ENCODE data around the gene FBXL16. TPM values are rescaled to one million over a fixed set of nuclear protein-coding genes. Genes with fewer than 3 reads are reported as not detected.

The FBXL16 gene
- total RNA-seq, 1 donor: 0.54 TPM

DNA sequence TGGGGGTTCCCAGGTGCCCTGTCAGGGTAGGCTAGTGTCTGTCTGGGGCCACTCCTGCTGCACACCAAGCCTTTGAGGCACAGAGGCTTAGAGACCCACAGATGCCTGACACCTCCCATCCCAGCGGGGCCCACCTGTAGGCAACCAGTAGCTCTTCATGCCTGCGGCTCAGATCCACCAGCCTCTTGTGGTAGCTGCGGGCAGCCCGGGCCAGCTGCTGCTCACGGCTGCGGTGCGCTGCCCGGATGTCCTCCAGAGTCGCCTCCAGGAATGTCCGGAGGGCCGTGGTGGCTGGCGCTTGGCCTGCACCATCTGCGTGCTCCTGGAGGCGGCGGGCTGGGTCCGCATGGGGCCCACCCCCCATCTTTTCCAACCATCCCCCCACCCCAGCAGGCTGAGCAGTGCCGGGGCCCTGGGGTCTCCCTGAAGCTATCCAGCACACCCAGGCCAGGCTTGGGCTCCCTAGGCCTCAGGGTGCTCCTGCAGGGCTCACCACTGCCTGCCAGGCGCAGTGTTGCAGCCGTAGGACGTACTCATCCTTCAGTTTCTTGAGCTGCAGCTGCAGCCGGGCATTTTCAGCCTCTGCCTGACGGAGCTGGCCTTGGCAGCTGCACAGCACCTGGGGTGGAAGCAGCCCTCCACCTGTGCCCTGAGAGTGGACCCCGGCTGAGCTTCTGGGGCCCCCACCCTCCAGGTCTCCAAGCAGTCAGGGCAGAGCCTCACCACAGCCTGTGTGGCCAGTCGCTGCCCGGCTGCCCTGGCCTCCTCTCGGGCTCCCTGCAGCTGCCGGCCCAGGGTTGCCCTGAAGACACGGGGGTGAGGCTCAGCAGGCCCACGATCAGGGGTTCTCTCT, 18.8 kb upstream of the FBXL16 start:
- DNase-seq (ENCODE audit: low read depth in 2 of 3, low spot score in 2 of 3): no peak

DNA sequence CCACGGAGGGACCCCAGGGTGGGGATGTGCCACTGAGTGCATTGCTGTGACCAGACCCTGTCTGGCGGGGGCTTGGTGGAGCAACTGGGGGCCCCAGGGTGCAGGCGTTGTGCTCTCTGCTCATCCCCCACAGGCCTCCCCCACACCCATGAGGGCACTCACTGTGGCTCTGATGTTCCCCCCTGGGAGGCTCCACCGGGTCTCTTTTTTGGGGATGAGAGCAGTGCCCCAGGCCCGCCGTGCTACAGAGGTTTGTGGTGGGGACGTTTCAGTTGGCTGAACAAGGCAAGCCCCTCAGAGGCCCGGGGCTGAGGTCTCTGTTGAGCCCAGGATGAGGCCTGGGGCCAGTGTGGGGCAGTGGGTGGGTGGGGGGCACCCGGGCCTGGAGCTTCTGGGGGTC, 18.1 kb upstream of the FBXL16 start:
- no peak for DNase-seq (ENCODE audit: low read depth in 2 of 3, low spot score in 2 of 3)

DNA sequence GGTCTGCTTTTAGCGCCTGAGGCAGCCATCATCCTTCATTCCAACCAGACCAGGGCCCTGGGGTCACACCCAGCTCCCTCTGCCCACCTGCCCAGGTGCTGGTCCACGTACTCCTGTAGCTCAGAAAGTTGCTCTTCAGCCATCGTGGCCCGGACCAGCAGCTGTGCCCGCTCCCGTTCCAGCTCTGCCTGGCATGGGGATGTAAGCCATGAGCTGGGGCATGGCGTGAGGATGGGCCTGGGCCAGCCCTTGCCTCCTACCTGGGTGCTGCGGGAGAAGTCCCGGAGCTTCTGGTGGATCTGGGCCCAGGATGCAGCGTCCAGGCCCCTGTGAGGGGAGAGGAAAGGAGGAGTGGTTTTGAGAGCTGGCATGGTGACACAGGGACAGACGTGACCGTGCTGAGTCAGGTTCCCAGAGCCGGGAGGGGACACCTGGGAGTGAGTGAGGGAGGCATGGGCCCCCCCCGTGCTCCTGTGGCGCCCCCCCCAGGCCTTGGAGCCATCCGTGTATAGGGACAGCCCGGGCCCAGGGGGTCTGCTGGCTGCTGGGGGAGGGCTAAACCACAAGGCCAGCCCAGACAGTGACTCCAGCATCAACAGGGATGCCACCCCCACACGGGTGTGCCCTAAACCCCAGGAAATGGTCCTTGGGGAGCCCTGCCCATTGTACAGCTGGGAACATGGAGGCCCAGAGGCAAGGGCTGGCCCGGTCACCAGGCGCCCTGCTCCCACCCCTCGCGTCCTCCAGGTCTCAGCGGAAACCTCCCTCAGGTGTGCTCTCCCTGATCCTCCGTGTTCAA, 17.4 kb upstream of the FBXL16 start:
- no peak for DNase-seq (ENCODE audit: low read depth in 2 of 3, low spot score in 2 of 3)

GRCh38 chr16:721765-722540, 16.4 kb upstream of the FBXL16 start:
- no peak for DNase-seq (ENCODE audit: low read depth in 2 of 3, low spot score in 2 of 3)

- peak; percentile 62 to 87 (median 85) for DNase-seq (ENCODE audit: low read depth in 2 of 3, low spot score in 2 of 3)
Observed at GRCh38 chr16:720990-721764, 15.6 kb upstream of the FBXL16 start, which contains the start of gene ANTKMT. ANTKMT (plus strand) TSS chr16:721146; CDS start chr16:721275, 129 bp downstream.

DNA sequence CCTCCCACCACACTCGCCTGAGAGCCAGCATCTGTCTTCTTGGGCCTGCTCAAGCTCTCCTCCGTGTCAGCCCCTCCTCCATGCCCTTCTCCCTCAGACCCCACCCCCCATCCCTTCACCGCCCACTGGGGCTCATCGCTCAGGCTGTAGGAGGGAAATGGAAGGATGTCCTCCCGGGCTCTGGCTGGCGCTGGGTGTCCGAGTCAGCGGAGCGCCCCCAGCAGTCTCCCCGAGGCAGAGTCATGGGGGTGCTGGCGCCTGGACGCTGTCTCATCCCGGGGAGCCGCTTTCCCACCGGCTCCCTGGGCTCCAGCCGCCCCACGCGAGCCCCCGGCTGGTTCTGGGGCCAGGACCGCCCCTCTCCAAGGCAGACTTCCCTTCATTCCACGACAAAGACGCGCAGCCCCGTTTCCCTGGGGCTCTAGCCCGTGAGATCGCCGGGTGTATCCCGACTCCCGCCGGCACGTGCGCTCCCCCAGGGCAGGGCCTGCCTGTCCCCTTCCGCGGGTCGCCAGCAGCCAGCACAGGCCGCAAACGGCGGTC, 14.9 kb upstream of the FBXL16 start:
- DNase-seq (ENCODE audit: low read depth in 2 of 3, low spot score in 2 of 3): peak in 1 of 3 donors; percentile 53

- no peak for DNase-seq (ENCODE audit: low read depth in 2 of 3, low spot score in 2 of 3)
Observed at GRCh38 chr16:719815-720446, 14.3 kb upstream of the FBXL16 start.

DNA sequence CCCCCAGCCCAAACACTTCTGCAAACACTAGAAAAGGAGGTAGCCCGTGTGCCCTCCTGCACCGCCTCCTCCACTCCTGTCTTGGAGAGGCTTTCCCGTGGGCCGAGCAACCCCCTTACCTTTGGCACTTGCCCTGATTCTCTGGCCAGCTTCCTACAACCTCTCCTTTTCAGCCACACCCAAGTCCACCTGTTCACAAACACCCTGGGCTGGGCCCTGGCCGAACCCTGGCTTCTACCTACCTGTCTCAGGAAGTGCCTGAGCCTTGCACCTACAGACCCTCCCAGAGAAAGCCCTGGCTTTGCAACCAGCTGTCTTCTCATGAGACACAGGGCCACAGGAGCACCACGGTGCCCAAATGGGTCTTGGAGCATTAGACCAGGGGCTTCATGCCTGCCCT, 13.3 kb upstream of the FBXL16 start:
- no peak for DNase-seq (ENCODE audit: low read depth in 2 of 3, low spot score in 2 of 3)

GRCh38 chr16:718389-718788, 12.8 kb upstream of the FBXL16 start:
- no peak for DNase-seq (ENCODE audit: low read depth in 2 of 3, low spot score in 2 of 3)

GRCh38 chr16:717450-718245, 12.0 kb upstream of the FBXL16 start:
- DNase-seq (ENCODE audit: low read depth in 2 of 3, low spot score in 2 of 3): no peak

DNA sequence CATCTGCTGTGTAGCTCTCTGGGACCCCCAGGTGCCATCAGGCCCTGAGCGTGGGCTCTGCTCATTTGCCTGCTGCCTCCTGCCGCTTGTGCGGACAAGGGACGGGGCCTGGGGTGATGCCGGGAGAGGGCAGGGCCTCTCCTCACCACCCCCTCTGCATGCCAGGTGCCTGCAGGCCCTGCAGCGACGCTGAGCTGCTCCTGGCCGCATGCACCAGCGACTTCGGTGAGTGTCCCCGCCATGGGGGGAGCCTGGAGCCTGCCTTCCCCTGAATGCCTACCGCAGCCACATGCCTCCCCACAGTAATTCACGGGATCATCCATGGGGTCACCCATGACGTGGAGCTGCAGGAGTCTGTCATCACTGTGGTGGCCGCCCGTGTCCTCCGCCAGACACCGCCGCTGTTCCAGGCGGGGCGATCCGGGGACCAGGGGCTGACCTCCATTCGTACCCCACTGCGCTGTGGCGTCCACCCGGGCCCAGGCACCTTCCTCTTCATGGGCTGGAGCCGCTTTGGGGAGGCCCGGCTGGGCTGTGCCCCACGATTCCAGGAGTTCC, 11.2 kb upstream of the FBXL16 start:
- no peak for DNase-seq (ENCODE audit: low read depth in 2 of 3, low spot score in 2 of 3)

- DNase-seq (ENCODE audit: low read depth in 2 of 3, low spot score in 2 of 3): no peak
Observed at GRCh38 chr16:716200-716568, 10.6 kb upstream of the FBXL16 start.

DNA sequence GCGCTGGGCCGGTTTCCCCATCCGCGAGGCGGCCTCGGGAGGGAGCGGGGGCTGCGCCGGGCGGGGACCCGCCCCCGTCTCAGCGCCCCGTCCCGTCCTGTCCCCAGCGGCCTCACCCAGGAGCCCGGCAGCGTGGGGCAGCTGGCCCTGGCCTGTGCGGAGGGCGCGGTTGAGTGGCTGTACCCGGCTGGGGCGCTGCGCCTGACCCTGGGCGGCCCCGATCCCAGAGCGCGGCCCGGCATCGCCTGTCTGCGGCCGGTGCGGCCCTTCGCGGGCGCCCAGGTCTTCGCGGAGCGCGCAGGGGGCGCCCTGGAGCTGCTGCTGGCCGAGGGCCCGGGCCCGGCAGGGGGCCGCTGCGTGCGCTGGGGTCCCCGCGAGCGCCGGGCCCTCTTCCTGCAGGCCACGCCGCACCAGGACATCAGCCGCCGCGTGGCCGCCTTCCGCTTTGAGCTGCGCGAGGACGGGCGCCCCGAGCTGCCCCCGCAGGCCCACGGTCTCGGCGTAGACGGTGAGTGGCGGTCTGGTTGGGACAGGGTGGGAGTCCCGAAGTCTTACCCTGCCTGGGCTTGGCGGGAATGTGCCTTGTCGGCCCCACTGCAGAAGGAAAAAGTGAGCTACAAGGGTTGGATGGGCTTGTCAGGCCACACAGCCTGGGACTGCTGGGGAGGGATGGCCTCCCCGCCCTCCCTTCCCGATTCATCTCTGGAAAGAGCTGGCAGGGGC, 10.0 kb upstream of the FBXL16 start:
- no peak for DNase-seq (ENCODE audit: low read depth in 2 of 3, low spot score in 2 of 3)

DNA sequence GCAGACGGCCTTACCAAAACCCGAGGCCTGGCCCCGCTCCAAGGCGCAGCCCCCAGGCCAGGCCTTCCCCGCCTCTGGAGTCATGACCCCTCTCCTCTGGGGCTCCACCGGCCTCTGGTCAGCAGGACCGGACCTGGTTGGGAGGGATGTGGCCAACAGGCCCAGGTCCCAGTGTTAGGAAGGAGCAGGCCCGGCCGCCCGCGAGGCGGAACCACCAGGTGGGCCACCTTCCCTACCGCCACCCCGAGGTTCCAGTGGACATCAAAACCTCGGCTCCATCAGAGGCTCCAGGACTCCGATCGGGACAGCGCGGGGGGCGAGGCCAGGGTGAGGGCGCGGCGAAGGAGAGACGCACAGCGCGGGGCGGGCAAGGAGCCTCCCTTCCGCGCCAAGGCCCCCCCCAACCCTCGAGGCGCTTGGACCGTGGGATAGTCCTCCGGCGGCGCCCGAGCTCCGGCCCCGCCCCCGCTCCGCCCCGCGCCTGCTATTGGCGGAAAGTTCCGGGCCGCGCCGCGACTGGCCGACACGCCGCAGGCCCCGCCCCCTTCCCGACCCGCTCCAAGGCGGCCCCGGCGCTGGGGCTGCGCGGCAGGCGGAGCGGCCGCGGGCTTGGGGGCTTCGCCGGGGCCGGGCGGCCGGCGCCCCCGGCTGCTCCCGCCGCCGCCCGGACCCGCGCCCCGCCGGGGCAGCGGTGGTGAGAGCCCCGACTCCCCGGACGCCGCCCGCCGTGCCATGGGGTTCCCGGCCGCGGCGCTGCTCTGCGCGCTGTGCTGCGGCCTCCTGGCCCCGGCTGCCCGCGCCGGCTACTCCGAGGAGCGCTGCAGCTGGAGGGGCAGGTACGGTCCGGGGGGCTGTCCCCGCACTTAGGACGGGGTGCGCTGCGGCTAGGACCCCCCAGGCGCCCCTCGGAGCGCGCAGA, 9.2 kb upstream of the FBXL16 start, which contains the start of gene METRN:
TSS of gene METRN (plus strand) at position 561 of the 919 bp plus-strand sequence. CDS start at position 733, 172 bp downstream.
- DNase-seq (ENCODE audit: low read depth in 2 of 3, low spot score in 2 of 3): peak; percentile 70 to 83 (median 81)

GRCh38 chr16:714079-714478, 8.5 kb upstream of the FBXL16 start:
- no peak for DNase-seq (ENCODE audit: low read depth in 2 of 3, low spot score in 2 of 3)

DNA sequence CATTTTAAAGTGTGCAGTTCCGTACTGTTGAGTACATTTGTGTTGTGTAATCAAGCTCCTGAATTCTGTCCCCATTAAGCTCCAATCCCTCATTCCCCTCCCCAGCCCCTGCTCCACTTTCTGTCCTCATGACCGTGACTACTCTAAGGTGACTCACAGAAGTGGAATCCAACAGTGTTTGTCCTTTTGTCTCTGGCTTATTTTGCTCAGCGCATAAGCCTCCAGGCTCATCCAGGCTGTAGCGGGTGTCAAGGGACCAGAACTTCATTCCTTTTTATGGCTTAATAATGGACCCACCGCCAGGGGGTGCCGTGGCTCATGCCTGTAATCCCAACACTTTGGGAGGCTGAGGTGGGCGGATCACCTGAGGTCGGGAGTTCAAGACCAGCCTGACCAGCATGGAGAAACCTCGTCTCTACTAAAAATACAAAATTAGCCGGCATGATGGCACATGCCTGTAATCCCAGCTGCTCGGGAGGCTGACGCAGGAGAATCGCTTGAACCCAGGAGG, 7.2 kb upstream of the FBXL16 start:
- DNase-seq (ENCODE audit: low read depth in 2 of 3, low spot score in 2 of 3): peak in 1 of 3 donors; percentile 54

Data from hematopoietic multipotent progenitor cell (in vitro differentiated cells).